GM21619 (cell line): ENCODE data around the gene ATP10A.

Experiments used
- ATAC-seq: cut with Tn5 transposase; IDR thresholded peaks from one replicate; pipeline ENCODE4 v1.9.1; 2021; ENCODE audit not compliant: unreplicated experiment

Gene ATP10A

GRCh38 chr15:25687276-25687675, 175.9 kb downstream of the ATP10A start:
- no peak for ATAC-seq

GRCh38 chr15:25686780-25687179, 176.3 kb downstream of the ATP10A start:
- no peak for ATAC-seq

- no peak for ATAC-seq
Observed at GRCh38 chr15:25684521-25685431, 178.4 kb downstream of the ATP10A start.

GRCh38 chr15:25683911-25684310, 179.2 kb downstream of the ATP10A start:
- no peak for ATAC-seq

- no peak for ATAC-seq
Observed at GRCh38 chr15:25683415-25683814, 179.7 kb downstream of the ATP10A start.

- no peak for ATAC-seq
Observed at GRCh38 chr15:25682340-25682739, 180.8 kb downstream of the ATP10A start.

- no peak for ATAC-seq
Observed at GRCh38 chr15:25680686-25681025, 182.5 kb downstream of the ATP10A start.

GRCh38 chr15:25679964-25680685, 183.0 kb downstream of the ATP10A start:
- ATAC-seq = no peak

- ATAC-seq = no peak
Observed at GRCh38 chr15:25679492-25679891, 183.6 kb downstream of the ATP10A start.

GRCh38 chr15:25678500-25678855, 184.6 kb downstream of the ATP10A start:
- ATAC-seq = no peak

GRCh38 chr15:25677719-25678499, 185.2 kb downstream of the ATP10A start:
- ATAC-seq = no peak

- ATAC-seq = no peak
Observed at GRCh38 chr15:25676070-25676469, 187.1 kb downstream of the ATP10A start.

- ATAC-seq = no peak
Observed at GRCh38 chr15:25675396-25675795, 187.7 kb downstream of the ATP10A start.

GRCh38 chr15:25674913-25675312, 188.2 kb downstream of the ATP10A start:
- ATAC-seq = no peak

GRCh38 chr15:25673972-25674371, 189.2 kb downstream of the ATP10A start:
- no peak for ATAC-seq

GRCh38 chr15:25673351-25673750, 189.8 kb downstream of the ATP10A start:
- no peak for ATAC-seq

GRCh38 chr15:25671132-25671531, 192.0 kb downstream of the ATP10A start:
- ATAC-seq = no peak

GRCh38 chr15:25670621-25671020, 192.5 kb downstream of the ATP10A start:
- no peak for ATAC-seq

- ATAC-seq = no peak
Observed at GRCh38 chr15:25670025-25670554, 193.0 kb downstream of the ATP10A start.

- ATAC-seq = no peak
Observed at GRCh38 chr15:25668901-25669300, 194.2 kb downstream of the ATP10A start.

- ATAC-seq = no peak
Observed at GRCh38 chr15:25668236-25668795, 194.8 kb downstream of the ATP10A start.
